GM21526 (cell line): ENCODE results near the gene EDIL3.

ENCODE experiments used
- ATAC-seq: cut with Tn5 transposase; IDR thresholded peaks from one replicate; pipeline ENCODE4 v1.9.1; 2021; ENCODE audit warnings: moderate library complexity; ENCODE audit not compliant: unreplicated experiment, low FRiP score

The EDIL3 gene

DNA sequence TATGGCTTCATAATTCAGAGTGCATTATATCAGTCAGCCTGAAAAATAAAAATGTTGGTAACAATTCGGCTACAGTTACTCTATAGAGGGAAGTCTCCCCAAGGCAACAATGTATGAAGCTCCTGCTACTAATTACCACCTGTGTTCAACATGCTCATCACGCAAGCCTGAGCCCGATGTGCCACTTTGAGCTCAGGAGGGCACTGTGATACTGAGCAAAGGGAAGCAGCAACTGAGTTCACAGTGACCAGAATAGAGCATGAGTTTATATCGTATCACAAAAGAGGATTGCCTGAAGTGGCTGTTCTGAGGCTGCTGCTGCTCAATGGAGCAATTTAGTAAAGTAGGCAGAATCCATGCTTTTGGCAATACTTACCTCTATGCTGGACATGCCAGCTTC, 462.0 kb downstream of the EDIL3 start:
- ATAC-seq: no peak

DNA sequence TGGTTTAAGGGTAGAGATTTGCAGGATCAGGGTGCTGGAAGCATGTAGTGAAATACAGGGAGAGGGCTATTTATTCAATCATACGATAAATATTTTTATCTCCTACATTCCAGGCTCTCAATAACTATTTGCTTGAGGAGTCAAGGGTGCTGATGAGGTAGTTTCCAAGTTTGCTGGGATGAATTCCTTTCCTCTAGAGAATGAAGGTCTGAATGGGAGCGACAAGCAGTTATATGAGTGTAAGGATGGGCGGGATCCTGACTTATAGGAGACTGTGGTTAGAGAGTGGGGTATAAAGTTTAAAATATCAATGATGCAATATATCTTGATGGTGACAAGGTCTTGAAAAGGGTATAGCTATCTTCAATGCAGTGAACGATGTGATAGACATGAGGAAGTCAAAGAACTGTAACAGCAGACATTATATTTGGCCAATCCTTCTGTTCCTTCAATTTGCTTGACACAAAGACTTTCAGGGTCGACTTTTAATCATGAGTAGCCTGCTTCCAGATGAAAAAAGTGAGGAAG, 462.9 kb downstream of the EDIL3 start:
- no peak for ATAC-seq

DNA sequence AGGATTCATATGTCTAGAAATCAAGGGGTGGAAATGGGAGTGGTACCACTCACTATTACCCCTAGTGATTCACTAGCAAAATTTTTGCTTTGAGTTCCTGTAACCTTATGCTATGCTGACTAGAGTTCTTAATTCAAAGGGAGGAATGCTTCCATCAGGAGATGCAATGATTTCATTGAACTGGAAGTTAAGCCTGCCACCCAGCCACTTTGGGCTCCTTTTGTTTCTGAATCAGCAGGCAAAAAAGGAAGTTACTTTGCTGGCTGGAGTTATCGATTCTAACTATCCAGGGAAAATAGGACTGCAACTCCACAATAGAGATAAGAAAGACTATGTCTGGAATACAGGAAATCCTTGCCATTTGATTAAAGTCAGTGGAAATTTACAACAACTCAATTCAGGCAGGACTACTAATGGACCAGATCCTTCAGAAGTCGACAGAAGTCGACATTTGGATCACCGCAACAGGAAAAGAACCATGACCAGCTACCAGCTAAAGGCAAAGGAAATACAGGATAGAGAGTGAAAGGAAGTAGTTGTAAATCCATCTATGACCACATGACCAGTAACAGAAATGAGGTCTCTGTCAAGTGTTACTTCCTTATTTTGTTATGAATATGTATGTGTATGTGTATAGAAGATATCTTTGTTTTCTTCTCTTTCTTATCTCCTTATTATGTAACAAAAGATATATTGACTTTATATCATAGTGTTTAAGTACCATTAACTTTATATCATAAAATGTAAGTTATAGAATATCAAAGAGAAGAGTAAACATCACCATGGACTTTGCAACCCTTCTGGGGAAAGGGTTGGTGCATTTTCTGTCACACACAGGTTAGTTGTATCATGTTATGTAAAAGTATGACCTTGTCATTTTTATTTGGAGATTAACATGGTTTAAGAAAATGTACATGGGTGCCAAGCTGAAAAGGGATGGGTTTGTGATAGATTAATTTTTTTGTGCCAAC, 465.3 kb downstream of the EDIL3 start:
- no peak for ATAC-seq

DNA sequence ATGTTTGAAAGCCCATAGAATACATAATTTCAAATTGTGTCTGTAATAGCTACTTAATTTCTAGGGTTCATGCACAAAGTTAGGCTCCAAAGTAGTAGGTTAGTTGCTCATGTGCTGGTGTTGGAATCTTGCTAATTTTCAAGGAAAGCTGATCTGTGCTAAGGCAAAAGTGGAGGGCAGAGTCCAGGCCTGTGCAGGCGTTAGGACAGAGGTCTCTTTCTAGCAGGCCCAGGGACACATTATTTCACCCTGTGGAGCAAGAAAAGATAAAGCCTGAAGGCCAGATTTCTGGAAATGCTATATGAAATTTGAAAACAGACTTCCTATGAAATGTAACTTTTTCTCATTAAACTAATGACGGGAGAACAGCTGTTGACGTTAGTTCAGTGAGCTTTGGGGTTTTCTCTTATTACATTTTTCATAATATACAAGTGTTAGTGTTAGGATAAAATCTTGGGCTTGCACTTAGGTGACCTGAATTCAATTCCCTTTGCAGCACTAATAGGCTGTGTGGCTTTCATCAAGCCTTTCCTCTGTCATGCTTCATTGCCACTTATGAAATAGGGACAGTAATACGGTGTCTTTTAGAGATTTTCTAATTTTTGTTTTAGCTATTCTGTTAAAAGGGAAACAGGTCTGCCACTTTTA, 467.3 kb downstream of the EDIL3 start:
- no peak for ATAC-seq

DNA sequence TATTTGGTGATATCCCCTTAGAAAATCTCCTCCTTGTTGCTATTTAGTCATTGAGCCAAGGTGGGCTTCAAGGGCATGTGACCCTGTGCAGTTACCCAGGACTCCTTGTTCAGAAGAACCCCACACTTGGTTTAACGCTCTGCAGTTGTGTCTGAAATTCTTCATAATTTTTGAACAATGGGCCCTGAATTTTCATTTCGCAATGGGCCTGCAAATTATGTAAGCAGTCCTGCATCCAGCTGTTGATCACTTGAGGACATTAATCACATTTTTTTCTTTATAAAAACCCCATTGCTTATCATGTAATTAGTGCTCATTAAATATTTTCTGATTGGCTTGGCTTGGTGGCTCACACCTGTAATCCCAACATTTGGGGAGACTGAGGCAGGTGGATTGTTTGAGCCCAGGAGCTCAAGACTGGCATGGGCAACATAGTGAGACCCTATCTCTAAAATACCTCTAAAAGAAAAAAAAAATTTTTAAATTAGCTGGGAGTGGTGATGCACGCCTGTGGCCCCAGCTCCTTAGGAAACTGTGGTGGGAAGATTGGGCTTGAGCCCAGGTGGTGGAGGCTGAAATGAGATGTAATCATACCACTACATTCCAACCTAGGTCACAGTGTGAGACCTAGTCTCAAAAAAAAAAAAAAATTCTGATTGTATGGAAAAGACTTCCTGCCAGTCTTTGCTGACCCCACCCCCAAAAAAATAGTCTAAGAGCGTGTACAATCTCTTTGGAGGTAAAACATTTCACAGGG, 469.8 kb downstream of the EDIL3 start:
- ATAC-seq: no peak

DNA sequence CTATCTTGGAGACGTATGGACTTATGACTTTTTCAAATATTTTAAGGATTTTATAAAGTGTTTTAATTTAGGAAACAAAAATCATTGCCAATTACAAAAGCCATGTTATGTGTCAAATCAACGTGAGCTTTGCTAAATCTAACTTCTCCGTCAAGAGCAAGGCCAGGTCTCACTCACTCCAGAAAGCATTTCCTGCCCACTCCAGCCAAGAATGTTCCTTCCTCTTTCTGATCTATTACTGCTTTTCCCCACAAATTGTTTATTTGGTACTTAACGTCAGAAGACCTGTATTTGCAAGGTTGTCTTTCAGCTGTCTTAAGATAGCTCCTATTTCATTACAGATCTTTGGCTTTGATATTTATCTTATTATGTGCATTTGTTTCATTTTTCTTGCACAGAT, 470.5 kb downstream of the EDIL3 start:
- ATAC-seq: no peak

DNA sequence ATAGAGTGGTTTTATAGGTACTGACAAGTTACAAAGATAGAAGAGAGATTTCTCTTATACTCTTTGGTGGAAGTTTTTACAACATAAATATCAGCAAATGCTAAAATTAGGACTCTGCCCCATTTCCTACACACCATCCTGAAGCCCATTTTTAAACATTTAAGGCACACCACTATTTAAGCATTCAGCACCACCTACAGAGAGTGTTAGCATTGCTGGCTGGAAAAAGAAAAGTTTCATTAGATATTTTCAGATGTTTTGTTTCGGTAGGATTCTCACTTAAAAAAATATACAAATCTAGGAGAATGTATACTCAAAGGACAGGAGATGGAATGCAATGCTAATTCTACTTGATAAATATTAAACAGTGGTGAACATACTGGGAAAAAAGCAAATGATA, 471.1 kb downstream of the EDIL3 start:
- ATAC-seq: no peak

DNA sequence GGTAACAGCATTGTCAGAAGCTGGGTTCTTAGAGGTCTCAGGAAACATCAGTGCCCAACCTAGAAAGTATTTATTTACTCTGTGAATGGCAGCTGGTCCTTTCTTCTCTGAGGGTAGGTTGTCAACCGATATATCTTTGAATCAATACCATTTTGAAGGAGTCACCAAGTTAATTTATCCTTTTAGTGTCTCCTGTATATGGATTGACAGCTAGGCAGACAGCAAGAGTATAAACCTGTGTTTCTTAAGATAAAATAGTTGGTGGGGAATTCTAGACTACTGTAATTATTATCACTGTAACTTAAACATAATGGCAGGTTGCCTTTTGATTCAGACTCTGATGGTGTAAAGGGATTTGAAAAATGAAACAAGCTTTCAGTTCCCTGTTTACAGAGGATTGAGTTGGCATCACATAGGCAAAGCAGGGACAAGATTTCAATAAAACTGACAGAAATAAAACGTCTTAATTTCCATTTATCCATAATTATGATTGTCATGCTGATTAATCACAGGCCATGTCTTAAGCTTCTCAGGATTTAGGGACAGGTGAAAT, 473.2 kb downstream of the EDIL3 start:
- ATAC-seq: no peak

DNA sequence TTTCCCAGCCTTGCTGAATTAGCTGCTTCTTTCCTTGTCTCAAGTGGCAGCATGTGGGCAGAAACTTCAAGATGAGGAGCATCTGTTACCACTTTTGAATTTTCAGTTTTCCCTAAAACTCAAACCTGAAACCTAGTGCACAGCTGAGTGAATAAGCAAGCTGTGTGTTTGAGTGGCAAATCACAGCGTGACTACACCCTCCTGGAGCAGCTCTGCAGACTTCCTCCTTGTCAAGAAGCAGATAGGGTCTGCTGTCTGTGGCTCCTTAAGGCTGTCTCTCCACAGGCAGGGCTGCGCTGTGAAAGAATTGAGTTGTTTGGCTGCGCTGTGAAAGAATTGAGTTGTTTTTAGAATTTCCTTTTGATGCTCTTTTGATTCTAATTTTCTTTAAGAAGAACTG, 484.4 kb downstream of the EDIL3 start:
- no peak for ATAC-seq

DNA sequence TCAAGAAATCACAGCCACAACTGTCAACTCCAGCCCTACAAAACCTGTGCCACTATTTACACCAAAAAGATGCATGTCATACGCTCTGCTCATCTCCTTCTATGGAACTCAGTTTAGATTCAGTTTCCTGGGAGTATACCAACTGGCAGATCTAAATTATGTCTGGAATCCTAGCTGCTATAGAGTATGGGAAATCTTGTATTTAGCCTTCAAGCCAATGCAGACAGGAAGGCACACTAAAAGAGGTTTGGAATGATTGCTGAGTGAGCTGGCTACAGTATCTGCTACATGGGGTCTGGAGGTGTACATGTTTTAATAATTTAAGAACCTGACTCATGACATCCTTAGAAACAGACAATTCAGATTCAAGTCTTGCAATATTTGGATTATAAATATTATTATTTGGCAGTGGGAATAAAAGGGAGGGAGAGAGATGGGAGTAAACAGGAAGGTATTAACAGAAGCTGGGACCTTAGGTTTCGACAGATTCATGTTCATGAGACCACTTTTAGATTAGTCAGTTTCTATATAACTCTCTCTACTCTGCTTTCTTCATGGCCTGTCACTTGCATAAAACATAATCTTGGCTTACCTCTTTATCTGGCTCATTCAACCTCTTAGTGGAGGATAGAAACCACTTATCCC, 485.2 kb downstream of the EDIL3 start:
- ATAC-seq: no peak

DNA sequence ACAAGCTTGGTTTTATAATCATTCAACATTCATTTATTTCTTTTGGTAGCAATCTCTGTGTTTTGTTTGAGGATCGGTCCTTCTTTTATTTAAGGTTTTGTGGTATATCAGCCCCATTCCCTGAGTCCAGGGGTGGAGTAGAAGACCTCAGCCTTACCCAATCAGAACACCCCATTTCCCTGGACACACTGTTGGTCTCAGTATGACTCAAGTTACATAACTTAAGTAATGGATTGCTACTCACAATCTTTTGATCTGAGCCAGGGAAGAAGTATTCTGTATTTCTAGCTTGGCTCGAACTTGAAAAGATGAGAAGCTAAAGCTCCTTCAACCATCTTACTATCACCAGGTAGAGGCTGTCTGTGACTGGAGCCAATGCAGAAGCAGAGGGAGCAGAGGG, 488.8 kb downstream of the EDIL3 start:
- ATAC-seq: no peak

DNA sequence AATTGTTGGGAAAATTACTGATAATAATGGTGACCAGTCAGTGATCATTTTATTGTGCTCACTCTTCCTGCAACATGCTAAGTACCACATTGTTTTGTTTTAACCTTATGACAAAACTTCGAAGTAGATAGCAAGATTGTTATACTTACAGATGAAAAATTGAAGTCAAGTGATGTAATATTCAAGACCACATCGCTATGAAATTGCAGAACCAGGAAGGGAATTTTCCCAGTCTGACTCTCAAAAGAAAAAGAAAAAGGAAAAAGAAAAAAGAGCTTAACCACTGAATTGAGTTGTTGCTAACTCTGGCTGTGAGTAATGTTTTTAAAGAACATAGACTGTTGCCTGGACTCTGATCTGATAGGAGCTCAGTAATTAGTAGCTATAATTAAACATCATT, 493.4 kb downstream of the EDIL3 start:
- ATAC-seq: no peak
